ENCODE results near the gene LMO2. TPM values are rescaled to one million over a fixed set of nuclear protein-coding genes. Genes with fewer than 3 reads are reported as not detected.

The LMO2 gene
- polyA plus RNA-seq, 3 donors: 48.8 to 140 (median 75.8) TPM

GRCh38 chr11:33910958-33911339 lies 19.1 kb upstream of the LMO2 start:
- intact Hi-C loops (cut with micrococcal nuclease): no loop called here
- peaks cover 0 to 2% (median 1%) of the 10 kb centered on the region in 3 donors for H3K27me3 Mint-ChIP-seq (ENCODE audit: low read depth in 3 of 3)

DNA sequence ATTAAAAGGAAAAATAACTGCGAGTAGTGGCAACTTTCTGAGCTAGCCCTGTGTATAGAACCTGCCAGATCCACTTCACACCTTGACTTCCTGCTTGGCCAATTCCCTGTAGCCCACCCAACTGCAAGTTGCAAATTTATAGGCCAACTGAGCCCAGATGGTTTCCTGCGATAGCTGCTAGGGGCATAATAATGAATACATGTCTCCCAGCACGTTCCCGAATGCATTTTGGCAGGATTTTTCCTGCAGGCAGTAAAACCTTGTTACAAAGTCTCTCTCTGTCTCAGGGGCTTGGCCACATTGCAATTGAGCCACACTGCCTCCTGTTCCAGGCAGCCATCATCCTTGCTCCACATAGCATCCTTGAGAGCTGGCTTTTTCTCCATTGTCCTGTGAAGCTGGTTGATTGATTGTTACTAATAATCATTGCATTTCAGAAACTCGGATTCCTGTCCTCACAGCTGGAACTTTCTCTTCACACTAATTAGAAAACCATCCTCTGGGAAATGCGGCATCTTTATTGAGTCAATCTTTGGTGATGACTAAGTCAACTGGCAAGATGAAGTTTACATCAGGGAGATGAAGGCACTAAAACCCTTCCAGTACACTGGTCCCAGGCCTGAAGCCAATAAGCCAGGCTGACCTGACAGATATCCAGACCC lies 18.6 kb upstream of the LMO2 start:
- Histone ChIP-seq H3K4me3 (replicated peaks in 1 of 3; ENCODE audit: low read depth in 2 of 3, low read length in 3 of 3) (no peak overlapping the region), H3K9ac (ENCODE audit: insufficient read depth, low read length, poor library complexity, severe bottlenecking) (no peak overlapping the region), H3K27ac (ENCODE audit: low read depth in 1 of 2, low read length in 2 of 2) (peak overlapping the region in 1 of 2 donors; percentile 89), H3K27me3 (ENCODE audit: control insufficient read depth in 2 of 2, insufficient read depth in 2 of 2, low read length in 2 of 2) (no peaks in the 10 kb centered on the region), H4K20me1 (ENCODE audit: insufficient read depth, low read length) (no peaks in the 10 kb centered on the region), H3K4me2 (replicated peaks; ENCODE audit: extremely low read depth, low read length, poor library complexity, severe bottlenecking) (no peak overlapping the region), H3K4me1 (ENCODE audit: control insufficient read depth in 1 of 2, insufficient read depth in 2 of 2, low read length in 2 of 2) (peaks cover 71 to 86% of the 10 kb centered on the region in 2 donors), H3K9me3 (replicated peaks in 1 of 2; ENCODE audit: control insufficient read depth in 1 of 2, insufficient read depth in 1 of 2, low read length in 2 of 2) (peaks cover 4 to 5% of the 10 kb centered on the region in 2 donors), H2AFZ (ENCODE audit: insufficient read depth, low read depth, low read length, poor library complexity, severe bottlenecking) (no peak overlapping the region), H3K36me3 (replicated peaks in 1 of 2; ENCODE audit: control insufficient read depth in 1 of 2, insufficient read depth in 2 of 2, low read length in 2 of 2) (no peaks in the 10 kb centered on the region), H3K79me2 (ENCODE audit: insufficient read depth, low read length) (no peaks in the 10 kb centered on the region)
- WGBS (ENCODE audit: insufficient coverage): 63% methylated on average over 3 of the region's 6 CpGs
- peaks cover 3% of the 10 kb centered on the region in 2 donors for H3K36me3 Mint-ChIP-seq
- H3K4me1 Mint-ChIP-seq: peaks cover 71% of the 10 kb centered on the region
- H3K27me3 Mint-ChIP-seq (ENCODE audit: low read depth in 3 of 3): peaks cover 0 to 2% (median 1%) of the 10 kb centered on the region in 3 donors
- peaks cover 0 to 12% (median 7%) of the 10 kb centered on the region in 7 donors for H3K9me3 Mint-ChIP-seq
- no peak for TF ChIP-seq CTCF (IDR thresholded peaks at IDR 0.05)
- peak overlapping the region in 6 of 7 donors; percentile 27 to 99 (median 68) for H3K27ac Mint-ChIP-seq
- DNase-seq: peak in 1 of 3 donors; percentile 11
- intact Hi-C loops (cut with micrococcal nuclease): no loop called here
- no peak overlapping the region for H3K4me3 Mint-ChIP-seq

More at GRCh38 chr11:33910958-33911339, 19.1 kb upstream of the LMO2 start:
- H3K4me3 Mint-ChIP-seq: no peak overlapping the region
- H3K27ac Mint-ChIP-seq: peak overlapping the region; percentile 27 to 99 (median 53)
- peaks cover 71% of the 10 kb centered on the region for H3K4me1 Mint-ChIP-seq
- Histone ChIP-seq H3K27me3 (ENCODE audit: control insufficient read depth in 2 of 2, insufficient read depth in 2 of 2, low read length in 2 of 2) (no peaks in the 10 kb centered on the region), H3K9ac (ENCODE audit: insufficient read depth, low read length, poor library complexity, severe bottlenecking) (no peak overlapping the region), H3K9me3 (replicated peaks in 1 of 2; ENCODE audit: control insufficient read depth in 1 of 2, insufficient read depth in 1 of 2, low read length in 2 of 2) (no peaks in the 10 kb centered on the region), H4K20me1 (ENCODE audit: insufficient read depth, low read length) (no peaks in the 10 kb centered on the region), H3K4me1 (ENCODE audit: control insufficient read depth in 1 of 2, insufficient read depth in 2 of 2, low read length in 2 of 2) (peaks cover 71 to 86% of the 10 kb centered on the region in 2 donors), H3K4me3 (replicated peaks in 1 of 3; ENCODE audit: low read depth in 2 of 3, low read length in 3 of 3) (no peak overlapping the region), H3K27ac (ENCODE audit: low read depth in 1 of 2, low read length in 2 of 2) (peak overlapping the region in 1 of 2 donors; percentile 89), H3K79me2 (ENCODE audit: insufficient read depth, low read length) (no peaks in the 10 kb centered on the region), H2AFZ (ENCODE audit: insufficient read depth, low read depth, low read length, poor library complexity, severe bottlenecking) (no peak overlapping the region), H3K4me2 (replicated peaks; ENCODE audit: extremely low read depth, low read length, poor library complexity, severe bottlenecking) (no peak overlapping the region), H3K36me3 (replicated peaks in 1 of 2; ENCODE audit: control insufficient read depth in 1 of 2, insufficient read depth in 2 of 2, low read length in 2 of 2) (no peaks in the 10 kb centered on the region)
- peaks cover 3% of the 10 kb centered on the region in 2 donors for H3K36me3 Mint-ChIP-seq
- no peak for TF ChIP-seq CTCF (IDR thresholded peaks at IDR 0.05)
- H3K9me3 Mint-ChIP-seq: peaks cover 0 to 8% (median 5%) of the 10 kb centered on the region in 7 donors
- peak in 1 of 3 donors; percentile 16 for DNase-seq

Measured in CD14-positive monocyte (primary cell).